SK-N-SH (cell line): ENCODE results near the gene AP3S1. TPM values are rescaled to one million over a fixed set of nuclear protein-coding genes. Genes with fewer than 3 reads are reported as not detected.

Experiments
- CTCF ChIA-PET: fragments of 300-600, 350-600 bp; formaldehyde crosslinking; extraction: SDS; loops from one replicate; lab custom pipeline; 2021; lab: Yijun Ruan, JAX
- POLR2A ChIA-PET: fragments of 350-600 bp; sonication (Branson Sonifier 250); formaldehyde crosslinking; extraction: SDS; loops from one replicate; lab custom pipeline; 2020; ENCODE audit warnings: antibody characterized with exemption, inconsistent platforms; lab: Yijun Ruan, JAX
- DNase-seq: peaks from one replicate; pipeline ENCODE4 v3.0.0; 2012
- H2AFZ ChIP-seq: fragments of 200-600 bp; sonication (generic); 2 replicates; pipeline ENCODE4 v1.8.1; 2016; ENCODE audit warnings: antibody characterized with exemption, mild to moderate bottlenecking, low read depth
- H3F3A ChIP-seq: fragments of 200-600 bp; sonication (generic); replicated peaks from 2 replicates; pipeline ENCODE3; 2016; ENCODE audit warnings: antibody characterized with exemption, mild to moderate bottlenecking; ENCODE audit not compliant: insufficient read depth
- H3K27ac ChIP-seq, 2 experiments: fragments of 200-500 bp in 1 of 2; fragments of 200-600 bp in 1 of 2; sonication (Bioruptor generic) in 1 of 2; sonication (generic), shearing (Covaris generic) in 1 of 2; 2 replicates each; pipeline versions ENCODE4 v1.5.1 to v1.6.1; 2014 to 2016; ENCODE audit warnings: low read depth in 2 of 2, inconsistent platforms in 1 of 2, low read length in 1 of 2, mild to moderate bottlenecking in 1 of 2, mixed read lengths in 1 of 2
- H3K27me3 ChIP-seq: fragments of 200-600 bp; sonication (generic), shearing (Covaris generic); 2 replicates; pipeline ENCODE4 v1.6.1; 2016; ENCODE audit warnings: mixed run types; ENCODE audit not compliant: insufficient read depth
- H3K36me3 ChIP-seq, 2 experiments: fragments of 200-500 bp in 1 of 2; fragments of 200-600 bp in 1 of 2; sonication (Bioruptor generic) in 1 of 2; sonication (generic) in 1 of 2; replicated peaks in 1 of 2; 2 replicates each; pipeline versions ENCODE3 to v1.5.1; 2014 to 2016; ENCODE audit warnings: low read length in 1 of 2, mild to moderate bottlenecking in 1 of 2; ENCODE audit not compliant: insufficient read depth in 2 of 2, control insufficient read depth in 1 of 2
- H3K4me1 ChIP-seq, 2 experiments: fragments of 200-500 bp in 1 of 2; fragments of 200-600 bp in 1 of 2; sonication (Bioruptor generic) in 1 of 2; sonication (generic), shearing (Covaris generic) in 1 of 2; 2 replicates each; pipeline versions ENCODE4 v1.5.1 to v1.6.1; 2014 to 2016; ENCODE audit warnings: low read depth in 1 of 2, low read length in 1 of 2, mixed run types in 1 of 2; ENCODE audit not compliant: insufficient read depth in 2 of 2, control insufficient read depth in 1 of 2
- H3K4me2 ChIP-seq: fragments of 200-600 bp; sonication (generic), shearing (Covaris generic); 2 replicates; pipeline ENCODE4 v1.6.1; 2017; ENCODE audit warnings: mixed run types
- H3K4me3 ChIP-seq, 2 experiments: fragments of 200-500 bp in 1 of 2; fragments of 200-600 bp in 1 of 2; sonication (Bioruptor generic) in 1 of 2; sonication (generic), shearing (Covaris generic) in 1 of 2; 2 replicates each; pipeline versions ENCODE4 v1.5.1 to v1.8.1; 2014 to 2016; ENCODE audit warnings: low read depth in 2 of 2, inconsistent platforms in 1 of 2, low read length in 1 of 2, mild to moderate bottlenecking in 1 of 2, mixed read lengths in 1 of 2, moderate library complexity in 1 of 2
- H3K79me2 ChIP-seq: fragments of 200-600 bp; sonication (generic); 2 replicates; pipeline ENCODE4 v1.8.1; 2017; ENCODE audit warnings: mild to moderate bottlenecking; ENCODE audit not compliant: insufficient read depth
- H3K9ac ChIP-seq: fragments of 200-600 bp; sonication (generic); 2 replicates; pipeline ENCODE4 v1.6.1; 2017; ENCODE audit warnings: mixed run types
- H3K9me2 ChIP-seq: fragments of 200-600 bp; sonication (generic); 2 replicates; pipeline ENCODE4 v1.6.1; 2017; ENCODE audit warnings: mixed run types
- H3K9me3 ChIP-seq: fragments of 200-600 bp; sonication (generic); 2 replicates; pipeline ENCODE4 v1.6.1; 2017; ENCODE audit warnings: mixed run types, mild to moderate bottlenecking, moderate library complexity
- H4K20me1 ChIP-seq: fragments of 200-600 bp; sonication (generic); 2 replicates; pipeline ENCODE4 v1.6.1; 2017; ENCODE audit warnings: mild to moderate bottlenecking, mixed run types; ENCODE audit not compliant: insufficient read depth
- CHD2 ChIP-seq: fragments of 150-350 bp; IDR thresholded peaks from 2 replicates; pipeline ENCODE4 v1.6.1; 2018; ENCODE audit warnings: low read length; ENCODE audit not compliant: partially characterized antibody
- FOSL2 ChIP-seq: IDR thresholded peaks from 2 replicates; pipeline ENCODE4 v1.4.0; 2012; ENCODE audit warnings: low read depth, mild to moderate bottlenecking, moderate library complexity, borderline replicate concordance
- FOXJ3 ChIP-seq: sonication (generic); formaldehyde crosslinking; IDR thresholded peaks from 2 replicates; pipeline ENCODE4 v1.5.1; 2020; ENCODE audit warnings: mild to moderate bottlenecking, missing genetic modification reagents
- FOXM1 ChIP-seq: IDR thresholded peaks from 2 replicates; pipeline ENCODE4 v1.4.0; 2012; ENCODE audit warnings: low read depth, mild to moderate bottlenecking
- GABPA ChIP-seq: IDR thresholded peaks from 2 replicates; pipeline ENCODE4 v1.4.0; 2012; ENCODE audit warnings: low read depth, mild to moderate bottlenecking
- GATA2 ChIP-seq: sonication (generic); formaldehyde crosslinking; IDR thresholded peaks from 2 replicates; pipeline ENCODE4 v1.5.0; 2020; ENCODE audit warnings: mild to moderate bottlenecking, missing genetic modification reagents
- JUND ChIP-seq: IDR thresholded peaks from 2 replicates; pipeline ENCODE4 v1.4.0; 2012
- NRF1 ChIP-seq: IDR thresholded peaks from 2 replicates; pipeline ENCODE4 v1.6.1; 2012; ENCODE audit warnings: low read depth, mild to moderate bottlenecking, low read length
- RAD21 ChIP-seq: IDR thresholded peaks from 2 replicates; pipeline ENCODE4 v1.6.1; 2012; ENCODE audit warnings: mild to moderate bottlenecking, low read length
- RCOR1 ChIP-seq: fragments of 150-350 bp; IDR thresholded peaks from 2 replicates; pipeline ENCODE4 v1.6.1; 2017; ENCODE audit warnings: antibody characterized with exemption, low read length
- RFX5 ChIP-seq: IDR thresholded peaks from 2 replicates; pipeline ENCODE4 v1.6.1; 2012; ENCODE audit warnings: mild to moderate bottlenecking, improper control_type of control experiment, low read length
- RXRA ChIP-seq: IDR thresholded peaks from 2 replicates; pipeline ENCODE4 v1.4.0; 2012; ENCODE audit warnings: low read depth, mild to moderate bottlenecking, borderline replicate concordance
- SIN3A ChIP-seq: IDR thresholded peaks from 2 replicates; pipeline ENCODE4 v1.6.1; 2012; ENCODE audit warnings: low read depth, mild to moderate bottlenecking, low read length, moderate library complexity, borderline replicate concordance
- SMC3 ChIP-seq: IDR thresholded peaks from 2 replicates; pipeline ENCODE4 v1.6.1; 2012; ENCODE audit warnings: low read depth, low read length, improper control_type of control experiment
- TEAD4 ChIP-seq: IDR thresholded peaks from 2 replicates; pipeline ENCODE4 v1.4.0; 2012; ENCODE audit warnings: mild to moderate bottlenecking, borderline replicate concordance; ENCODE audit not compliant: insufficient read depth
- YY1 ChIP-seq: IDR thresholded peaks from 2 replicates; pipeline ENCODE4 v1.4.0; 2012; ENCODE audit warnings: low read depth, mild to moderate bottlenecking
- ZBTB33 ChIP-seq: IDR thresholded peaks from 2 replicates; pipeline ENCODE4 v1.4.0; 2012; ENCODE audit warnings: low read depth, borderline replicate concordance
- WGBS: methylation state at CpG from one replicate; pipeline ENCODE4 v1.1.6; 2017; ENCODE audit warnings: low lambda C conversion rate; 5-methylcytosine and 5-hydroxymethylcytosine counted together
- polyA plus RNA-seq, 3 experiments: library from polyadenylated mRNA; depleted of rRNA; stranded (reverse); fragments of >200 nt; gene quantifications; 2 replicates each; pipeline ENCODE4 v1.2.3, GENCODE V29; 2012
- TF ChIP-seq, protein P1 (sequence below): fragments of 200-600 bp; sonication (generic); IDR thresholded peaks from 2 replicates; pipeline ENCODE4 v1.6.1; 2017; ENCODE audit warnings: antibody characterized with exemption, mild to moderate bottlenecking, moderate library complexity
- TF ChIP-seq, protein P2 (sequence below): IDR thresholded peaks from 2 replicates; pipeline ENCODE4 v1.4.0; 2012; ENCODE audit warnings: low read depth
- TF ChIP-seq, protein P3 (sequence below): IDR thresholded peaks from 2 replicates; pipeline ENCODE4; 2012

The AP3S1 gene
- polyA plus RNA-seq, 1 of the 3 experiments (the other 2 are of a cell fraction): 21.6 TPM

GRCh38 chr5:115888027-115888426 is 46.3 kb downstream of the AP3S1 start:
- Histone ChIP-seq H3K9ac (no peak overlapping the region), H3K27ac (no peak overlapping the region), H3K9me2 (no peaks in the 10 kb centered on the region), H3K36me3 (peaks cover 0 to 11% of the 10 kb centered on the region in 2 experiments), H3K79me2 (peaks cover 4% of the 10 kb centered on the region; the same call in 1 of the 2 replicates), H3K27me3 (no peaks in the 10 kb centered on the region), H3K4me1 (no peaks in the 10 kb centered on the region), H4K20me1 (no peaks in the 10 kb centered on the region), H3F3A (no peaks in the 10 kb centered on the region), H3K9me3 (no peaks in the 10 kb centered on the region), H3K4me2 (no peak overlapping the region), H2AFZ (no peak overlapping the region), H3K4me3 (no peak overlapping the region)
- no peak for DNase-seq
- WGBS: 65% methylated on average over 1 of the region's 1 CpG
- TF ChIP-seq, protein P1, sequence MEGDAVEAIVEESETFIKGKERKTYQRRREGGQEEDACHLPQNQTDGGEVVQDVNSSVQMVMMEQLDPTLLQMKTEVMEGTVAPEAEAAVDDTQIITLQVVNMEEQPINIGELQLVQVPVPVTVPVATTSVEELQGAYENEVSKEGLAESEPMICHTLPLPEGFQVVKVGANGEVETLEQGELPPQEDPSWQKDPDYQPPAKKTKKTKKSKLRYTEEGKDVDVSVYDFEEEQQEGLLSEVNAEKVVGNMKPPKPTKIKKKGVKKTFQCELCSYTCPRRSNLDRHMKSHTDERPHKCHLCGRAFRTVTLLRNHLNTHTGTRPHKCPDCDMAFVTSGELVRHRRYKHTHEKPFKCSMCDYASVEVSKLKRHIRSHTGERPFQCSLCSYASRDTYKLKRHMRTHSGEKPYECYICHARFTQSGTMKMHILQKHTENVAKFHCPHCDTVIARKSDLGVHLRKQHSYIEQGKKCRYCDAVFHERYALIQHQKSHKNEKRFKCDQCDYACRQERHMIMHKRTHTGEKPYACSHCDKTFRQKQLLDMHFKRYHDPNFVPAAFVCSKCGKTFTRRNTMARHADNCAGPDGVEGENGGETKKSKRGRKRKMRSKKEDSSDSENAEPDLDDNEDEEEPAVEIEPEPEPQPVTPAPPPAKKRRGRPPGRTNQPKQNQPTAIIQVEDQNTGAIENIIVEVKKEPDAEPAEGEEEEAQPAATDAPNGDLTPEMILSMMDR: peak; percentile 58
- TF ChIP-seq, protein P2, sequence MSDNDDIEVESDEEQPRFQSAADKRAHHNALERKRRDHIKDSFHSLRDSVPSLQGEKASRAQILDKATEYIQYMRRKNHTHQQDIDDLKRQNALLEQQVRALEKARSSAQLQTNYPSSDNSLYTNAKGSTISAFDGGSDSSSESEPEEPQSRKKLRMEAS: no peak
- TF ChIP-seq NRF1: no peak
- TF ChIP-seq SIN3A: no peak
- TF ChIP-seq SMC3: peak; percentile 37; the same call in 1 of the 2 replicates
- peak; percentile 59 for TF ChIP-seq RAD21
- ChIA-PET POLR2A (no interaction called here), CTCF (interaction anchor here (0.6 to 2.7 kb wide), 10 partner anchors 14 to 253 kb away, joined by 3 to 21 read pairs (median 4); partner anchors contain the start of genes AP3S1 and ATG12)

DNA sequence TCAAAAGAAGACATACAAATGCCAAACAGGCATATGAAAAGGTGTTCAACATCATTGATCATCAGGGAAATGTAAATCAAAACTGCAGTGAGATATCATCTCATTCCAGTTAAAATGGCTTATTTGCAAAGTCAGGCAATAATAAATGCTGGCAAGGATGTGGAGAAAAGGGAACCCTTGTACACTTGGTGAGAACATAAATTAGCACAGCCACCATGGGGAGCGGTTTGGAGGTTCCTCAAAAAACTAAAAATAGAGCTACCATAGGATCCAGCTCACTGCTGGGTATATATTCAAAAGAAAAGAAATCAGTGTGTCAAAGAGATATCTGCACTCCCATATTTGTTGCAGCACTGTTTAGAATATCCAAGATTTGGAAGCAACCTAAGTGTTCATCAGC is 50.3 kb downstream of the AP3S1 start:
- Histone ChIP-seq H3K27ac (no peak overlapping the region), H3K4me1 (peaks cover 0 to 4% of the 10 kb centered on the region in 2 experiments; a peak in 2 of 4 replicates), H3K9me2 (no peaks in the 10 kb centered on the region), H3K4me2 (no peak overlapping the region), H3K79me2 (no peaks in the 10 kb centered on the region), H4K20me1 (no peaks in the 10 kb centered on the region), H3K4me3 (no peak overlapping the region), H3K27me3 (no peaks in the 10 kb centered on the region), H2AFZ (no peak overlapping the region), H3K9ac (no peak overlapping the region), H3K36me3 (no peaks in the 10 kb centered on the region), H3K9me3 (no peaks in the 10 kb centered on the region), H3F3A (no peaks in the 10 kb centered on the region)
- ChIA-PET POLR2A (no interaction called here), CTCF (no interaction called here)
- 100% methylated on average over 1 of the region's 1 CpG for WGBS
- DNase-seq: no peak
- no peak for TF ChIP-seq GATA2 (CRISPR knock-in tag)
- no peak for TF ChIP-seq NRF1
- TF ChIP-seq FOXM1: no peak
- no peak for TF ChIP-seq FOSL2
- no peak for TF ChIP-seq RXRA
- no peak for TF ChIP-seq RAD21
- TF ChIP-seq, protein P1: no peak
- no peak for TF ChIP-seq ZBTB33
- no peak for TF ChIP-seq RFX5
- no peak for TF ChIP-seq YY1
- no peak for TF ChIP-seq SMC3
- no peak for TF ChIP-seq RCOR1
- TF ChIP-seq, protein P3, sequence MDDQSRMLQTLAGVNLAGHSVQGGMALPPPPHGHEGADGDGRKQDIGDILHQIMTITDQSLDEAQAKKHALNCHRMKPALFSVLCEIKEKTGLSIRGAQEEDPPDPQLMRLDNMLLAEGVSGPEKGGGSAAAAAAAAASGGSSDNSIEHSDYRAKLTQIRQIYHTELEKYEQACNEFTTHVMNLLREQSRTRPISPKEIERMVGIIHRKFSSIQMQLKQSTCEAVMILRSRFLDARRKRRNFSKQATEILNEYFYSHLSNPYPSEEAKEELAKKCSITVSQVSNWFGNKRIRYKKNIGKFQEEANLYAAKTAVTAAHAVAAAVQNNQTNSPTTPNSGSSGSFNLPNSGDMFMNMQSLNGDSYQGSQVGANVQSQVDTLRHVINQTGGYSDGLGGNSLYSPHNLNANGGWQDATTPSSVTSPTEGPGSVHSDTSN: no peak
- no peak for TF ChIP-seq TEAD4
- no peak for TF ChIP-seq GABPA
- TF ChIP-seq CHD2: no peak
- TF ChIP-seq FOXJ3 (CRISPR knock-in tag): no peak
- TF ChIP-seq SIN3A: no peak
- TF ChIP-seq JUND: no peak
